HCT116 (cell line): Measurements from ENCODE around the gene ACTRT2. TPM values are rescaled to one million over a fixed set of nuclear protein-coding genes. Genes with fewer than 3 reads are reported as not detected.

Experiments used
- ATAC-seq: fragments of 200-7000 bp; cut with Tn5 transposase; 2 replicates; pipeline ENCODE4 v1.9.1; 2020; ENCODE audit warnings: mild to moderate bottlenecking, moderate library complexity
- BruUV-seq: library from RNA; stranded (reverse); fragments of 400-500 nt; replicated peaks from 2 replicates; lab custom pipeline; 2021; lab: Mats Ljungman, UMichigan
- CTCF ChIA-PET: fragments of 300-600 bp; sonication (Branson Sonifier 250); formaldehyde crosslinking; loops from one replicate; lab custom pipeline; 2021; ENCODE audit warnings: antibody characterized with exemption; lab: Charles Lee
- POLR2A ChIA-PET: fragments of 300-600, 350-600 bp; sonication (Branson Sonifier 250); formaldehyde crosslinking; loops from one replicate; lab custom pipeline; 2021; ENCODE audit warnings: antibody characterized with exemption; lab: Charles Lee
- RAD21 ChIA-PET, 2 experiments: fragments of 300-600 bp; sonication (Branson Sonifier 250); formaldehyde crosslinking; loops; one replicate each; lab custom pipeline; 2023; ENCODE audit warnings: low total read pairs in 2 of 2; ENCODE audit not compliant: uncharacterized antibody in 2 of 2, unreplicated experiment in 2 of 2, low non-redundant PET in 1 of 2; lab: Charles Lee
- DNase-seq: peaks from one replicate; pipeline ENCODE4 v3.0.0-alpha.2; 2010; ENCODE audit warnings: low read depth, low spot score
- H2AFZ ChIP-seq: fragments of 200-600 bp; shearing (Covaris generic), sonication (generic); 2 replicates; pipeline ENCODE4 v1.6.1; 2017; ENCODE audit warnings: low read depth, mixed run types, mixed read lengths, antibody characterized with exemption, low read length; ENCODE audit not compliant: poor library complexity, severe bottlenecking
- H3K27ac ChIP-seq: 2 replicates; pipeline ENCODE4 v1.5.1; 2012; ENCODE audit warnings: low read depth, low read length
- H3K27me3 ChIP-seq: fragments of 200-600 bp; sonication (generic); 2 replicates; pipeline ENCODE4 v1.6.1; 2016; ENCODE audit warnings: mixed run types, low read length, mixed read lengths; ENCODE audit not compliant: insufficient read depth
- H3K36me3 ChIP-seq, 2 experiments: fragments of 200-500 bp in 1 of 2; fragments of 200-600 bp in 1 of 2; sonication (Bioruptor generic) in 1 of 2; sonication (generic) in 1 of 2; 2 replicates each; pipeline versions ENCODE4 v1.5.1 to v1.6.1; 2014 to 2016; ENCODE audit warnings: low read length in 2 of 2, inconsistent platforms in 1 of 2, mixed read lengths in 1 of 2, mixed run types in 1 of 2; ENCODE audit not compliant: insufficient read depth in 2 of 2, control insufficient read depth in 1 of 2
- H3K4me1 ChIP-seq, 2 experiments: fragments of 200-600 bp in 1 of 2; sonication (generic) in 1 of 2; 2 replicates each; pipeline versions ENCODE4 v1.5.1 to v1.6.1; 2012 to 2017; ENCODE audit warnings: low read length in 2 of 2, inconsistent platforms in 1 of 2, mild to moderate bottlenecking in 1 of 2, mixed read lengths in 1 of 2, mixed run types in 1 of 2, moderate library complexity in 1 of 2; ENCODE audit not compliant: insufficient read depth in 2 of 2, control insufficient read depth in 1 of 2
- H3K4me2 ChIP-seq: fragments of 200-600 bp; sonication (generic); 2 replicates; pipeline ENCODE4 v1.6.1; 2017; ENCODE audit warnings: mixed run types, low read length, mixed read lengths
- H3K4me3 ChIP-seq, 2 experiments: fragments of 200-600 bp in 1 of 2; sonication (generic) in 1 of 2; replicated peaks in 1 of 2; 2 replicates each; pipeline ENCODE4 v1.5.1; 2011 to 2016; ENCODE audit warnings: low read length in 2 of 2, control low read depth in 1 of 2, low read depth in 1 of 2, mild to moderate bottlenecking in 1 of 2, mixed read lengths in 1 of 2, mixed run types in 1 of 2
- H3K79me2 ChIP-seq: fragments of 200-600 bp; sonication (generic); 2 replicates; pipeline ENCODE4 v1.6.1; 2017; ENCODE audit warnings: mild to moderate bottlenecking, mixed run types, low read length, moderate library complexity, mixed read lengths; ENCODE audit not compliant: insufficient read depth
- H3K9ac ChIP-seq: fragments of 200-600 bp; sonication (generic); 2 replicates; pipeline ENCODE4 v1.6.1; 2016; ENCODE audit warnings: low read length, mixed read lengths
- H3K9me2 ChIP-seq: fragments of 200-600 bp; sonication (generic), shearing (Covaris generic); 2 replicates; pipeline ENCODE4 v1.6.1; 2017; ENCODE audit warnings: mixed run types, mild to moderate bottlenecking, moderate library complexity; ENCODE audit not compliant: insufficient read depth
- H3K9me3 ChIP-seq, 2 experiments: fragments of 200-500 bp in 1 of 2; fragments of 200-600 bp in 1 of 2; sonication (Bioruptor generic) in 1 of 2; sonication (generic) in 1 of 2; 2 replicates each; pipeline ENCODE4 v1.6.1; 2014 to 2017; ENCODE audit warnings: low read length in 2 of 2, mixed read lengths in 2 of 2, inconsistent platforms in 1 of 2, low read depth in 1 of 2, mild to moderate bottlenecking in 1 of 2, mixed run types in 1 of 2, moderate library complexity in 1 of 2; ENCODE audit not compliant: control insufficient read depth in 1 of 2, insufficient read depth in 1 of 2
- H4K20me1 ChIP-seq: fragments of 200-600 bp; sonication (generic), shearing (Covaris generic); 2 replicates; pipeline ENCODE4 v1.6.1; 2017; ENCODE audit warnings: mixed run types, mild to moderate bottlenecking, moderate library complexity; ENCODE audit not compliant: insufficient read depth
- ATF3 ChIP-seq: IDR thresholded peaks from 2 replicates; pipeline ENCODE4 v1.6.1; 2012
- CBX3 ChIP-seq: IDR thresholded peaks from 2 replicates; pipeline ENCODE4 v1.6.1; 2012; ENCODE audit warnings: low read depth
- CEBPB ChIP-seq: IDR thresholded peaks from 2 replicates; pipeline ENCODE4 v1.6.1; 2012; ENCODE audit warnings: low read depth
- CTCF ChIP-seq, 3 experiments: fragments of 200-600 bp in 1 of 3; sonication (generic) in 1 of 3; IDR thresholded peaks in 2 of 3; conservative IDR thresholded peaks in 1 of 3; 2 replicates each; pipeline ENCODE4 v1.5.1; 2012 to 2017; ENCODE audit warnings: low read depth in 2 of 3, low read length in 2 of 3, antibody characterized with exemption in 1 of 3, borderline replicate concordance in 1 of 3, control low read depth in 1 of 3, mild to moderate bottlenecking in 1 of 3, mixed read lengths in 1 of 3, mixed run types in 1 of 3, moderate library complexity in 1 of 3; ENCODE audit not compliant: insufficient read depth in 1 of 3
- EGR1 ChIP-seq: IDR thresholded peaks from 2 replicates; pipeline ENCODE4 v1.6.1; 2012; ENCODE audit warnings: low read depth
- ELF1 ChIP-seq: IDR thresholded peaks from 2 replicates; pipeline ENCODE4 v1.6.1; 2012; ENCODE audit warnings: low read depth, borderline replicate concordance
- EZH2 ChIP-seq: fragments of 200-600 bp; sonication (generic); IDR thresholded peaks from 2 replicates; pipeline ENCODE4 v1.6.1; 2017; ENCODE audit warnings: antibody characterized with exemption, mixed run types
- EZH2phosphoT487 ChIP-seq: fragments of 200-600 bp; IDR thresholded peaks from 2 replicates; pipeline ENCODE4 v1.6.1; 2018; ENCODE audit warnings: antibody characterized with exemption, borderline replicate concordance
- FOSL1 ChIP-seq: IDR thresholded peaks from 2 replicates; pipeline ENCODE4 v1.6.1; 2012; ENCODE audit warnings: low read depth
- JUND ChIP-seq: IDR thresholded peaks from 2 replicates; pipeline ENCODE4 v1.6.1; 2012
- POLR2A ChIP-seq: IDR thresholded peaks from 2 replicates; pipeline ENCODE4 v1.7.0; 2011; ENCODE audit warnings: borderline replicate concordance; ENCODE audit not compliant: insufficient read depth, insufficient read length; ENCODE audit errors: extremely low read depth
- POLR2AphosphoS5 ChIP-seq: IDR thresholded peaks from 2 replicates; pipeline ENCODE4 v1.6.1; 2011; ENCODE audit warnings: mild to moderate bottlenecking, low read depth, low read length, moderate library complexity
- RAD21 ChIP-seq: IDR thresholded peaks from 2 replicates; pipeline ENCODE4 v1.6.1; 2012; ENCODE audit warnings: low read depth, mild to moderate bottlenecking
- REST ChIP-seq: IDR thresholded peaks from 2 replicates; pipeline ENCODE4 v1.6.1; 2012; ENCODE audit warnings: low read depth
- SIN3A ChIP-seq: IDR thresholded peaks from 2 replicates; pipeline ENCODE4 v1.6.1; 2012; ENCODE audit warnings: low read depth
- SP1 ChIP-seq: IDR thresholded peaks from 2 replicates; pipeline ENCODE4 v1.6.1; 2012; ENCODE audit warnings: low read depth
- TCF7L2 ChIP-seq: IDR thresholded peaks from 2 replicates; pipeline ENCODE4 v1.7.0; 2011; ENCODE audit warnings: borderline replicate concordance, inconsistent platforms; ENCODE audit not compliant: insufficient read depth, insufficient read length; ENCODE audit errors: extremely low read depth
- YY1 ChIP-seq: IDR thresholded peaks from 2 replicates; pipeline ENCODE4 v1.6.1; 2011; ENCODE audit warnings: low read length, low read depth, moderate library complexity, mild to moderate bottlenecking; ENCODE audit not compliant: insufficient replicate concordance; ENCODE audit errors: extremely low read depth
- ZNF274 ChIP-seq: fragments of 200-500 bp; sonication (Bioruptor generic); IDR thresholded peaks from 2 replicates; pipeline ENCODE4 v1.6.1; 2014; ENCODE audit warnings: mild to moderate bottlenecking, low read depth, low read length, inconsistent platforms
- intact Hi-C: fragments of 100-400 bp; cut with micrococcal nuclease; formaldehyde crosslinking; loops from 2 replicates; pipeline ENCODE4 v1.10.0; 2022
- total RNA-seq: library from RNA; stranded (reverse); gene quantifications from one replicate; pipeline ENCODE4 v1.2.1, GENCODE V29; 2021; ENCODE audit not compliant: unreplicated experiment

The ACTRT2 gene
- total RNA-seq, 1 experiment from 2014 or later: not detected

- BruUV-seq: no TSS peak
- H4K20me1 ChIP-seq: no peaks in the 10 kb centered on the region
Measured at GRCh38 chr1:2971609-2972008, 49.7 kb upstream of the ACTRT2 start.

More at GRCh38 chr1:2971609-2972008, 49.7 kb upstream of the ACTRT2 start:
- Histone ChIP-seq H3K4me2 (no peak overlapping the region), H3K27ac (no peak overlapping the region), H3K79me2 (no peaks in the 10 kb centered on the region), H3K4me3 (no peak overlapping the region), H3K27me3 (no peaks in the 10 kb centered on the region), H3K4me1 (no peaks in the 10 kb centered on the region), H3K36me3 (no peaks in the 10 kb centered on the region), H2AFZ (no peak overlapping the region), H3K9ac (no peak overlapping the region), H3K9me2 (no peaks in the 10 kb centered on the region), H3K9me3 (no peaks in the 10 kb centered on the region)
- intact Hi-C loops: no loop called here
- no peak for TF ChIP-seq SIN3A
- no peak for TF ChIP-seq EZH2phosphoT487
- TF ChIP-seq ATF3: no peak
- no peak for TF ChIP-seq FOSL1
- no peak for TF ChIP-seq CTCF (IDR thresholded peaks at IDR 0.05 in 2 of 3, conservative IDR thresholded peaks at IDR 0.05 in 1 of 3; ENCODE audit: borderline replicate concordance in 1 of 3, insufficient read depth in 1 of 3, low read depth in 2 of 3, low read length in 2 of 3)
- TF ChIP-seq EGR1: no peak
- no peak for TF ChIP-seq JUND
- TF ChIP-seq RAD21: no peak
- TF ChIP-seq CBX3: no peak
- TF ChIP-seq YY1: no peak
- no peak for TF ChIP-seq POLR2A
- no peak for TF ChIP-seq ELF1
- no peak for TF ChIP-seq POLR2AphosphoS5
- TF ChIP-seq ZNF274: no peak
- no peak for TF ChIP-seq SP1
- no peak for TF ChIP-seq REST
- no peak for TF ChIP-seq TCF7L2
- TF ChIP-seq CEBPB: no peak
- no peak for TF ChIP-seq EZH2
- DNase-seq (no peak), ATAC-seq (no peak)
- ChIA-PET POLR2A (no interaction called here), RAD21 (no interaction called here), CTCF (no interaction called here)
